CD4-positive, CD25-positive, alpha-beta regulatory T cell (primary cell): ENCODE data around the gene DNTTIP2. TPM values are rescaled to one million over a fixed set of nuclear protein-coding genes. Genes with fewer than 3 reads are reported as not detected.

ENCODE experiments used
- ATAC-seq, 2 donors: fragments of 150-1000 bp; cut with Tn5 transposase; one replicate each; pipeline ENCODE4 v1.10.0; 2021; ENCODE audit warnings: low read depth in 2 of 2, moderate number of reproducible peaks in 2 of 2, moderate library complexity in 1 of 2
- DNase-seq, 3 donors: peaks; one replicate each; pipeline versions ENCODE4 v3.0.0 to v3.0.0-alpha.2; 2012 to 2022; ENCODE audit warnings: mixed read lengths in 1 of 3
- H3K27ac ChIP-seq: one replicate; pipeline ENCODE4 v1.7.0; 2013; ENCODE audit warnings: mild to moderate bottlenecking, low read length; ENCODE audit not compliant: insufficient read depth, poor library complexity, severe bottlenecking
- H3K27me3 ChIP-seq: one replicate; pipeline ENCODE4 v1.7.0; 2013; ENCODE audit warnings: low read length; ENCODE audit not compliant: control insufficient read depth, insufficient read depth
- H3K36me3 ChIP-seq: one replicate; pipeline ENCODE4 v1.7.0; 2013; ENCODE audit warnings: mild to moderate bottlenecking, low read length, moderate library complexity; ENCODE audit not compliant: control insufficient read depth, insufficient read depth
- H3K4me1 ChIP-seq: 2 replicates; pipeline ENCODE4 v1.7.0; 2013; ENCODE audit warnings: mild to moderate bottlenecking, low read length; ENCODE audit not compliant: insufficient read depth, control insufficient read depth, poor library complexity, severe bottlenecking
- H3K4me3 ChIP-seq: one replicate; pipeline ENCODE4 v1.7.0; 2013; ENCODE audit warnings: low read depth, mild to moderate bottlenecking, low read length, moderate library complexity
- H3K9me3 ChIP-seq, 2 experiments: 1 replicate in 1 of 2; 2 replicates in 1 of 2; pipeline ENCODE4 v1.7.0; 2013; ENCODE audit warnings: low read length in 2 of 2, mild to moderate bottlenecking in 1 of 2, moderate library complexity in 1 of 2; ENCODE audit not compliant: control insufficient read depth in 2 of 2
- H3K27ac Mint-ChIP-seq, 3 donors: one replicate each; pipeline ENCODE4 v1.8.0; 2020 to 2022; ENCODE audit warnings: mild to moderate bottlenecking in 3 of 3, mixed read lengths in 3 of 3, moderate library complexity in 2 of 3
- H3K27me3 Mint-ChIP-seq: one replicate; pipeline ENCODE4 v1.8.0; 2022; ENCODE audit warnings: mild to moderate bottlenecking, mixed read lengths
- H3K36me3 Mint-ChIP-seq: one replicate; pipeline ENCODE4 v1.8.0; 2020; ENCODE audit warnings: mixed read lengths
- H3K4me1 Mint-ChIP-seq, 4 donors: one replicate each; pipeline ENCODE4 v1.8.0; 2020 to 2022; ENCODE audit warnings: mixed read lengths in 4 of 4, mild to moderate bottlenecking in 1 of 4
- H3K4me3 Mint-ChIP-seq, 4 donors: one replicate each; pipeline ENCODE4 v1.8.0; 2020 to 2022; ENCODE audit warnings: mild to moderate bottlenecking in 4 of 4, mixed read lengths in 4 of 4, moderate library complexity in 3 of 4
- H3K9me3 Mint-ChIP-seq, 7 donors: one replicate each; pipeline ENCODE4 v1.8.0; 2020 to 2022; ENCODE audit warnings: mixed read lengths in 7 of 7, mild to moderate bottlenecking in 3 of 7, moderate library complexity in 2 of 7
- polyA plus RNA-seq, 4 donors: library from polyadenylated mRNA; unstranded; fragments of 300-500 nt; fragmentation: Illumina TruSeq; gene quantifications; one replicate each; pipeline ENCODE4 v1.2.3, GENCODE V29; 2021
- total RNA-seq: library from RNA; stranded (reverse); gene quantifications from one replicate; pipeline ENCODE4 v1.2.3, GENCODE V29; 2022

The DNTTIP2 gene
- total and polyA plus RNA-seq, 5 donors from 2014 or later, result 70.4 to 87.2 (median 74.2) TPM

DNA sequence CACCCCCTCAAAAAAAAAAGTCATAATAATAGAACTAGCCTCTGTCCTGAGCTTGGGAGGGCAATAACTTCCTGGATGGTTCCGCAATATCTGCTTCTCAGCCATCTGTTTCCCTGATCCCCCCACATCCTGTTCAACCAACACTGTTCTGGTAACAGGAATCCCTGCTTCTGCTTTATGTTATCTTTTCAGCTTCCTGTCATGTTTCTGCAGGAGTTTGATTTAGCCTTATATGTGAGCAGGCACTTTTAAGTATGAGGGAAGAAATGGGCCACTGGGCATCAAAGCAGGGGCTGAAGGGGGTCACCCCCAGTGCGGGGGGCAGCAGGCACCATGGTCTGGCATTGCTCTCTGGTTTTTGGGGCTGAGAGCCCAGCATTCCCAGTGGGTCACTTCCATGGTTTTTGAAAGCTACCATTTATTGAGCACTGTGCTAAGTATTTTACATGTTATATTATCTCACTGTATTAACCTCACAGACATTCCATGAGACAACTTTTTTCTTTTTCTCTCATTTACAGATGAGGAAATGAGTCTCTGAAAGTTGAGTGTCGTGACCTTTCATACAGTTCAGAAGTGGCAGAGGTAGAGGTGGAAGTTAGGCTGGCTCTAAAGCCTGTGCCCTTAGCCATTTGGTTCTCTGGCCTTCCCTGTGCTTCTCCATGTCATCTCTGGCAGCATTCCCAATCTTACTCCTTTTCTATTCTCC is 61.9 kb downstream of the DNTTIP2 start:
- H3K27ac ChIP-seq, result no peak overlapping the region
- no peak overlapping the region for H3K4me3 ChIP-seq
- Mint-ChIP-seq H3K4me1 (peaks cover 0 to 16% (median 8%) of the 10 kb centered on the region in 4 donors), H3K9me3 (no peaks in the 10 kb centered on the region), H3K27me3 (peaks cover 4% of the 10 kb centered on the region), H3K4me3 (no peak overlapping the region), H3K36me3 (no peaks in the 10 kb centered on the region), H3K27ac (no peak overlapping the region)
- no peak for DNase-seq
- no peaks in the 10 kb centered on the region for H3K9me3 ChIP-seq
- H3K36me3 ChIP-seq, result no peaks in the 10 kb centered on the region
- peaks cover 6% of the 10 kb centered on the region for H3K4me1 ChIP-seq
- ATAC-seq, result no peak
- no peaks in the 10 kb centered on the region for H3K27me3 ChIP-seq

Other genes starting within 250 kb of the DNTTIP2 start
- gene BCAR3, start 197.4 kb downstream of the DNTTIP2 start, total RNA-seq, result 0.62 TPM
- gene BCAR3, start 197.4 kb downstream of the DNTTIP2 start, polyA plus RNA-seq, result under 1 TPM in 2 of 4 donors, not detected in 2; 0.44 to 0.49 TPM
- 5.5 TPM for gene GCLM, start 30.2 kb upstream of the DNTTIP2 start, total RNA-seq
- gene GCLM, start 30.2 kb upstream of the DNTTIP2 start, polyA plus RNA-seq, result 10 to 100 TPM in 1 of 4 donors, 1 to 10 TPM in 3; 7.0 to 17.3 (median 9.0) TPM
- gene ABCA4, start 241.9 kb upstream of the DNTTIP2 start, total RNA-seq, result not detected
- gene ABCA4, start 241.9 kb upstream of the DNTTIP2 start, polyA plus RNA-seq, result not detected